ENCODE measurements around the gene TESK2.

The TESK2 gene

GRCh38 chr1:45319761-45320160, 171.2 kb downstream of the TESK2 start:
- TF ChIP-seq, protein P1, sequence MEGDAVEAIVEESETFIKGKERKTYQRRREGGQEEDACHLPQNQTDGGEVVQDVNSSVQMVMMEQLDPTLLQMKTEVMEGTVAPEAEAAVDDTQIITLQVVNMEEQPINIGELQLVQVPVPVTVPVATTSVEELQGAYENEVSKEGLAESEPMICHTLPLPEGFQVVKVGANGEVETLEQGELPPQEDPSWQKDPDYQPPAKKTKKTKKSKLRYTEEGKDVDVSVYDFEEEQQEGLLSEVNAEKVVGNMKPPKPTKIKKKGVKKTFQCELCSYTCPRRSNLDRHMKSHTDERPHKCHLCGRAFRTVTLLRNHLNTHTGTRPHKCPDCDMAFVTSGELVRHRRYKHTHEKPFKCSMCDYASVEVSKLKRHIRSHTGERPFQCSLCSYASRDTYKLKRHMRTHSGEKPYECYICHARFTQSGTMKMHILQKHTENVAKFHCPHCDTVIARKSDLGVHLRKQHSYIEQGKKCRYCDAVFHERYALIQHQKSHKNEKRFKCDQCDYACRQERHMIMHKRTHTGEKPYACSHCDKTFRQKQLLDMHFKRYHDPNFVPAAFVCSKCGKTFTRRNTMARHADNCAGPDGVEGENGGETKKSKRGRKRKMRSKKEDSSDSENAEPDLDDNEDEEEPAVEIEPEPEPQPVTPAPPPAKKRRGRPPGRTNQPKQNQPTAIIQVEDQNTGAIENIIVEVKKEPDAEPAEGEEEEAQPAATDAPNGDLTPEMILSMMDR (IDR thresholded peaks at IDR 0.05; ENCODE audit: low read depth, low read length), result no peak
- no peak for DNase-seq (ENCODE audit: extremely low read depth, low read depth)

GRCh38 chr1:45317166-45317565, 173.8 kb downstream of the TESK2 start:
- no peak for DNase-seq (ENCODE audit: extremely low read depth, low read depth)
- TF ChIP-seq, protein P1 (IDR thresholded peaks at IDR 0.05; ENCODE audit: low read depth, low read length), result no peak

- DNase-seq (ENCODE audit: extremely low read depth, low read depth), result no peak
- TF ChIP-seq, protein P1 (IDR thresholded peaks at IDR 0.05; ENCODE audit: low read depth, low read length), result no peak
Observed at GRCh38 chr1:45314266-45314665, 176.7 kb downstream of the TESK2 start.

- TF ChIP-seq, protein P1 (IDR thresholded peaks at IDR 0.05; ENCODE audit: low read depth, low read length), result no peak
- no peak for DNase-seq (ENCODE audit: extremely low read depth, low read depth)
Observed at GRCh38 chr1:45306905-45307304, 184.1 kb downstream of the TESK2 start.

DNA sequence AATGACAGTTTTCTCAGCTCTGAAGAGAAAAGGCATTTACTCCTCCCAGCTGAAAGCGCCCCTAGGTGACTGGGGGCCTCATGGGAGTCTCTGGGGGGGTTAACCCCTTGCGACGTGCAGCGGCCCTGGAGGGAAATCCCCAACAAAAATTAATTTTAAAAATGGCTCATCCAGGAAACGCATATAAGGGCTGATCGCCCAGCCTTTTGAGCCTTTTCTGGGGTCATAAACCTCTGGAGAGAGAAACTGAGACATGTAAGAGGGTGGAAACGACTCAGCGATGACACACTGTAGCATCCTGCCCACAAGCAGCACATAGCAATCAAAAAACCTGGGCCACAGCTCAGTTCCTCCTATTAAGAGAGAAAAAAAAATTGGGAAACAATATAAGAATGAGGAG, 184.6 kb downstream of the TESK2 start:
- DNase-seq (ENCODE audit: extremely low read depth, low read depth), result no peak
- TF ChIP-seq, protein P1 (IDR thresholded peaks at IDR 0.05; ENCODE audit: low read depth, low read length), result no peak

GRCh38 chr1:45305231-45305630, 185.7 kb downstream of the TESK2 start:
- no peak for DNase-seq (ENCODE audit: extremely low read depth, low read depth)
- TF ChIP-seq, protein P1 (IDR thresholded peaks at IDR 0.05; ENCODE audit: low read depth, low read length), result no peak

DNA sequence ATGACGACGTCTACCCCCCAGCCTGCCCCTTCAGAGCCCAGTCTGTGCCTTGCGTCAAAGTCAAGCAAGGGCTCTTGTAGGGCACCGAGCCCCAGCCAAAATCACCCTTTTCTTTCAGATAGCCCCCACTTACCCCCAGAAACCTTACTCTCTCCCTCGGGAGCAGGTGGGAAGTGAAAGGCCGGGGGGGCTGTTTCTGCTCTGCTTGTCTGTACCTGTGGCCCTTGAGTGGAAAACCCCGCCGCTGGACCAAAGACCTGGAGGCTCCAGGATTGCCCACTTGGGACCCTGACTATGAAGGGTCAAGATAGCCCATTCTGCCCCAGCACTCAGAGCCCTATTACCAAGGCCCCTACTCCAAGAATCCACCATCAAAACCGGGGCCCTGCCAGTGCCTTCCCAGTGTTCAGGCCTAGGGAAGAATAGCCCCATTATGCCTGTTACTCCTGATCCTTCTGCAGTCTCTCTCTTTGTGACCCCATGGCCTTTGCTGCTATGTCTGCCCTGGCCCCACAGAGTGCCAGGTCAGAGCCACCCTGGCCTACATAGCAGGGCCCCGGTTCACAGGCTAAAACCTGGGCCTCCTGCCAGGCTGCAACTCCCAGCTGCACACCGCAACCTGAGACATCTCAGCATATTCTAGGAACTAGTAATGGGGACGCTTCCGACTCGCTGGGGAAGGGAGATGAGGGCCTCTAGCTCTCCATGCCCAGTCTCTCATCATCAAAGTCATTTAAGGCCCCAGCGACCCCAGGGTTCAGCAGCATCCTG, 186.5 kb downstream of the TESK2 start:
- no peak for DNase-seq (ENCODE audit: extremely low read depth, low read depth)
- TF ChIP-seq, protein P1 (IDR thresholded peaks at IDR 0.05; ENCODE audit: low read depth, low read length), result no peak

Data from AG09319 (cell line).